GM18507 (cell line): ENCODE data around the gene UQCRC1.

ENCODE experiments used
- DNase-seq: peaks from one replicate; pipeline ENCODE4 v3.0.0; 2011; ENCODE audit warnings: low read depth; ENCODE audit not compliant: insufficient read length; ENCODE audit errors: extremely low spot score
- FAIRE-seq: peaks from 2 replicates; lab custom pipeline; 2011; peaks lifted over from hg19 to GRCh38; lab: Jason Lieb, UNC

UQCRC1 gene

GRCh38 chr3:48600711-48601621 lies 8.5 kb downstream of the UQCRC1 start:
- DNase-seq (no peak), FAIRE-seq (no peak)

- no peak for DNase-seq
- no peak for FAIRE-seq
Observed at GRCh38 chr3:48599509-48600285, 9.7 kb downstream of the UQCRC1 start.

- no peak for DNase-seq
- no peak for FAIRE-seq
Observed at GRCh38 chr3:48599077-48599501, 10.4 kb downstream of the UQCRC1 start.

GRCh38 chr3:48598323-48599076 lies 10.9 kb downstream of the UQCRC1 start:
- FAIRE-seq, result no peak
- DNase-seq, result no peak

GRCh38 chr3:48597408-48597800 lies 12.0 kb downstream of the UQCRC1 start:
- DNase-seq (no peak), FAIRE-seq (no peak)

- FAIRE-seq (no peak), DNase-seq (no peak)
Observed at GRCh38 chr3:48596676-48597407, 12.6 kb downstream of the UQCRC1 start.

- no peak for FAIRE-seq
- no peak for DNase-seq
Observed at GRCh38 chr3:48596157-48596556, 13.3 kb downstream of the UQCRC1 start.

- DNase-seq (no peak), FAIRE-seq (no peak)
Observed at GRCh38 chr3:48595526-48596121, 13.8 kb downstream of the UQCRC1 start.

GRCh38 chr3:48595075-48595525 lies 14.3 kb downstream of the UQCRC1 start, which contains the start of gene COL7A1:
Gene COL7A1 (minus strand): TSS chr3:48595329. CDS start chr3:48595159, 170 bp downstream.
- FAIRE-seq (no peak), DNase-seq (no peak)

- no peak for DNase-seq
- no peak for FAIRE-seq
Observed at GRCh38 chr3:48594417-48595049, 14.9 kb downstream of the UQCRC1 start.

- no peak for FAIRE-seq
- DNase-seq, result no peak
Observed at GRCh38 chr3:48593337-48593736, 16.1 kb downstream of the UQCRC1 start.

GRCh38 chr3:48592519-48593087 lies 16.8 kb downstream of the UQCRC1 start:
- no peak for FAIRE-seq

GRCh38 chr3:48591886-48592518 lies 17.4 kb downstream of the UQCRC1 start:
- FAIRE-seq (no peak), DNase-seq (no peak)

More at GRCh38 chr3:48592519-48593087, 16.8 kb downstream of the UQCRC1 start:
- no peak for DNase-seq

GRCh38 chr3:48591436-48591835 lies 18.0 kb downstream of the UQCRC1 start:
- FAIRE-seq, result no peak

GRCh38 chr3:48588230-48588629 lies 21.2 kb downstream of the UQCRC1 start:
- no peak for DNase-seq
- FAIRE-seq, result no peak

More at GRCh38 chr3:48591436-48591835, 18.0 kb downstream of the UQCRC1 start:
- DNase-seq, result no peak

GRCh38 chr3:48587686-48588085 lies 21.8 kb downstream of the UQCRC1 start:
- no peak for FAIRE-seq
- no peak for DNase-seq

- FAIRE-seq (no peak), DNase-seq (no peak)
Observed at GRCh38 chr3:48585411-48585810, 24.0 kb downstream of the UQCRC1 start.
